Measurements from ENCODE around the gene NRTN. TPM values are rescaled to one million over a fixed set of nuclear protein-coding genes. Genes with fewer than 3 reads are reported as not detected.

NRTN gene
- total and polyA plus RNA-seq, 2 of the 13 experiments (the other 11 are each of a cell fraction or from before 2014, with no cell fraction given) = 4.1 to 5.3 TPM

GRCh38 chr19:5838353-5839064 lies 33.6 kb downstream of the NRTN start (continued):
- TF ChIP-seq GLMP (CRISPR knock-in tag; IDR thresholded peaks at IDR 0.05; ENCODE audit: borderline replicate concordance) (no peak), ZNF614 (CRISPR knock-in tag; IDR thresholded peaks at IDR 0.05; ENCODE audit: borderline replicate concordance) (no peak; the same call in 1 of the 2 replicates), ZNF605 (CRISPR knock-in tag; IDR thresholded peaks at IDR 0.05) (peak; percentile 30; the same call in 1 of the 2 replicates), ZFX (CRISPR knock-in tag; IDR thresholded peaks at IDR 0.05; ENCODE audit: low read depth) (peak; percentile 87), JUN (CRISPR knock-in tag; IDR thresholded peaks at IDR 0.05) (no peak), ZBTB10 (CRISPR knock-in tag; IDR thresholded peaks at IDR 0.05; ENCODE audit: borderline replicate concordance) (no peak), ZNF33B (CRISPR knock-in tag; IDR thresholded peaks at IDR 0.05) (no peak), RARG (CRISPR knock-in tag; IDR thresholded peaks at IDR 0.05; ENCODE audit: low read depth) (no peak), MEIS2 (CRISPR knock-in tag; IDR thresholded peaks at IDR 0.05) (peak; percentile 10; the same call in 1 of the 2 replicates), ZSCAN29 (CRISPR knock-in tag; conservative IDR thresholded peaks at IDR 0.05) (peak; percentile 11; the same call in 1 of the 2 replicates), SRSF4 (IDR thresholded peaks at IDR 0.05; ENCODE audit: low read depth, low read length, poor library complexity, severe bottlenecking) (no peak), GPBP1L1 (CRISPR knock-in tag; IDR thresholded peaks at IDR 0.05) (no peak), SMAD1 (CRISPR knock-in tag; IDR thresholded peaks at IDR 0.05; ENCODE audit: borderline replicate concordance, low read depth) (0 out of 2 replicates have a peak, but pooled peaks have one; percentile 55), SMYD3 (CRISPR knock-in tag; IDR thresholded peaks at IDR 0.05) (peak; percentile 79), MBD4 (IDR thresholded peaks at IDR 0.05; ENCODE audit: borderline replicate concordance, low read length) (no peak), ZEB1 (IDR thresholded peaks at IDR 0.05; ENCODE audit: insufficient replicate concordance, low read depth) (peak; percentile 86), IRX3 (CRISPR knock-in tag; IDR thresholded peaks at IDR 0.05; ENCODE audit: borderline replicate concordance, low read depth) (peak; percentile 38; the same call in 1 of the 2 replicates), SUZ12 (IDR thresholded peaks at IDR 0.05; ENCODE audit: low read depth, low read length) (no peak), PHB2 (IDR thresholded peaks at IDR 0.05; ENCODE audit: partially characterized antibody) (no peak), ATF7 (IDR thresholded peaks at IDR 0.05) (no peak), ATF7 (CRISPR knock-in tag; IDR thresholded peaks at IDR 0.05) (no peak; the same call in 1 of the 2 replicates), RBFOX2 (IDR thresholded peaks at IDR 0.05; ENCODE audit: low read depth, low read length) (peak; percentile 53; the same call in 1 of the 2 replicates), FOXJ3 (CRISPR knock-in tag; IDR thresholded peaks at IDR 0.05; ENCODE audit: borderline replicate concordance) (no peak), FLYWCH1 (CRISPR knock-in tag; IDR thresholded peaks at IDR 0.05) (0 out of 2 replicates have a peak, but pooled peaks have one; percentile 69), ZFY (CRISPR knock-in tag; IDR thresholded peaks at IDR 0.05) (peak; percentile 73), ZNF331 (CRISPR knock-in tag; IDR thresholded peaks at IDR 0.05) (no peak), ZMYM4 (CRISPR knock-in tag; IDR thresholded peaks at IDR 0.05) (peak; percentile 56; the same call in 1 of the 2 replicates)
